A673 (cell line): ENCODE measurements around the gene WNT5A. TPM values are rescaled to one million over a fixed set of nuclear protein-coding genes. Genes with fewer than 3 reads are reported as not detected.

Experiments used
- BruUV-seq: library from RNA; stranded (reverse); fragments of 400-500 nt; replicated peaks from 2 replicates; lab custom pipeline; 2021; lab: Mats Ljungman, UMichigan
- CTCF ChIA-PET: fragments of 300-600 bp; sonication (Branson Sonifier 250); formaldehyde crosslinking; loops from one replicate; lab custom pipeline; 2022; ENCODE audit warnings: antibody characterized with exemption; lab: Charles Lee
- POLR2A ChIA-PET: fragments of 300-600 bp; sonication (Branson Sonifier 250); formaldehyde crosslinking; loops from one replicate; lab custom pipeline; 2022; ENCODE audit warnings: antibody characterized with exemption; ENCODE audit not compliant: low non-redundant PET; lab: Charles Lee
- DNase-seq: peaks from one replicate; pipeline ENCODE4 v3.0.0-alpha.2; 2015; ENCODE audit warnings: low spot score
- H3K27ac ChIP-seq: fragments of 200-600 bp; sonication (generic); 2 replicates; pipeline ENCODE4 v1.5.1; 2016; ENCODE audit warnings: mixed run types, low read depth, mild to moderate bottlenecking, mixed read lengths, antibody characterized with exemption, low read length; ENCODE audit not compliant: poor library complexity, severe bottlenecking
- H3K27me3 ChIP-seq: fragments of 200-600 bp; sonication (generic); replicated peaks from 2 replicates; pipeline ENCODE4 v1.6.1; 2017; ENCODE audit warnings: mixed run types, low read depth, mild to moderate bottlenecking, mixed read lengths, antibody characterized with exemption, low read length; ENCODE audit not compliant: insufficient read depth, poor library complexity
- H3K36me3 ChIP-seq: fragments of 200-600 bp; sonication (generic); 2 replicates; pipeline ENCODE4 v1.6.1; 2016; ENCODE audit warnings: mixed run types, mild to moderate bottlenecking, mixed read lengths, antibody characterized with exemption, low read length; ENCODE audit not compliant: insufficient read depth, poor library complexity, severe bottlenecking
- H3K4me1 ChIP-seq: fragments of 200-600 bp; sonication (generic); 2 replicates; pipeline ENCODE4 v1.6.1; 2017; ENCODE audit warnings: mixed run types, mild to moderate bottlenecking, mixed read lengths, antibody characterized with exemption, low read length; ENCODE audit not compliant: insufficient read depth, poor library complexity, severe bottlenecking
- H3K4me3 ChIP-seq: fragments of 200-600 bp; sonication (generic); 2 replicates; pipeline ENCODE4 v1.5.1; 2016; ENCODE audit warnings: low read depth, mixed run types, mild to moderate bottlenecking, mixed read lengths, low read length; ENCODE audit not compliant: poor library complexity, severe bottlenecking
- H3K9me3 ChIP-seq: fragments of 200-600 bp; sonication (generic); 2 replicates; pipeline ENCODE4 v1.6.1; 2016; ENCODE audit warnings: mixed run types, low read depth, mild to moderate bottlenecking, mixed read lengths, antibody characterized with exemption, low read length; ENCODE audit not compliant: poor library complexity, severe bottlenecking
- EZH2 ChIP-seq: fragments of 200-600 bp; sonication (generic); IDR thresholded peaks from 2 replicates; pipeline ENCODE4 v1.6.1; 2017; ENCODE audit warnings: borderline replicate concordance, low read depth, mild to moderate bottlenecking, mixed read lengths, antibody characterized with exemption, low read length; ENCODE audit not compliant: poor library complexity, severe bottlenecking
- intact Hi-C: fragments of 100-400 bp; cut with micrococcal nuclease; formaldehyde crosslinking; loops from one replicate; pipeline ENCODE4 v1.10.0; 2022; ENCODE audit not compliant: unreplicated experiment
- total RNA-seq: library from RNA; stranded (reverse); gene quantifications from 2 replicates; pipeline ENCODE4 v1.2.3, GENCODE V29; 2021
- TF ChIP-seq, protein P1 (sequence below): fragments of 300-800, 200-600 bp; sonication (generic); conservative IDR thresholded peaks from 2 replicates; pipeline ENCODE4 v1.5.1; 2017; ENCODE audit warnings: low read depth, mild to moderate bottlenecking, antibody characterized with exemption, low read length, moderate library complexity, mixed read lengths

Gene WNT5A
- total RNA-seq, 1 experiment from 2014 or later = 18.9 TPM

DNA sequence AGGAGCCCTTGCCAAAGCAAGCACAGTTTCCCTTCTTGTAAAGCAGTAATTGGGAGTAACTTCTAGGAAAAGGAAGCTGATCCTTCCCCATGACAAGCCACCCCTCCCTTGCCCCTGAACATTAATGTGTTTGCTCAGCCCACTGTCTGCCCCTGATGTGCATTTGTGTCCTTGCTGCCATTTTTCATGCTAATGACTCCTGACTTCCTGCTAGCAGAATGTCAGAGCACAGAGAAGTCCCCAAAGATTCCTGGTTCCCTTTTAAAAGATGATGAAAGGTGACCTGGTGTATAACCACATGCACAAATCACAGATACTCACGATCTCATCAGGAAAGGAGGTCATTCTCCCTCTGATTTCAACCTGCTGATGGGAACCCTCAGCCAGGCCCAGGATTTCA is 44.2 kb upstream of the WNT5A start:
- Histone ChIP-seq H3K36me3 (no peaks in the 10 kb centered on the region), H3K27me3 (no peaks in the 10 kb centered on the region), H3K4me3 (no peak overlapping the region), H3K27ac (no peak overlapping the region), H3K4me1 (no peaks in the 10 kb centered on the region), H3K9me3 (no peaks in the 10 kb centered on the region)
- CTCF ChIA-PET = no interaction called here
- POLR2A ChIA-PET = no interaction called here
- BruUV-seq = no TSS peak
- no peak for DNase-seq
- no peak for TF ChIP-seq EZH2
- TF ChIP-seq, protein P1, sequence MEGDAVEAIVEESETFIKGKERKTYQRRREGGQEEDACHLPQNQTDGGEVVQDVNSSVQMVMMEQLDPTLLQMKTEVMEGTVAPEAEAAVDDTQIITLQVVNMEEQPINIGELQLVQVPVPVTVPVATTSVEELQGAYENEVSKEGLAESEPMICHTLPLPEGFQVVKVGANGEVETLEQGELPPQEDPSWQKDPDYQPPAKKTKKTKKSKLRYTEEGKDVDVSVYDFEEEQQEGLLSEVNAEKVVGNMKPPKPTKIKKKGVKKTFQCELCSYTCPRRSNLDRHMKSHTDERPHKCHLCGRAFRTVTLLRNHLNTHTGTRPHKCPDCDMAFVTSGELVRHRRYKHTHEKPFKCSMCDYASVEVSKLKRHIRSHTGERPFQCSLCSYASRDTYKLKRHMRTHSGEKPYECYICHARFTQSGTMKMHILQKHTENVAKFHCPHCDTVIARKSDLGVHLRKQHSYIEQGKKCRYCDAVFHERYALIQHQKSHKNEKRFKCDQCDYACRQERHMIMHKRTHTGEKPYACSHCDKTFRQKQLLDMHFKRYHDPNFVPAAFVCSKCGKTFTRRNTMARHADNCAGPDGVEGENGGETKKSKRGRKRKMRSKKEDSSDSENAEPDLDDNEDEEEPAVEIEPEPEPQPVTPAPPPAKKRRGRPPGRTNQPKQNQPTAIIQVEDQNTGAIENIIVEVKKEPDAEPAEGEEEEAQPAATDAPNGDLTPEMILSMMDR = no peak
- intact Hi-C loops = no loop called here

DNA sequence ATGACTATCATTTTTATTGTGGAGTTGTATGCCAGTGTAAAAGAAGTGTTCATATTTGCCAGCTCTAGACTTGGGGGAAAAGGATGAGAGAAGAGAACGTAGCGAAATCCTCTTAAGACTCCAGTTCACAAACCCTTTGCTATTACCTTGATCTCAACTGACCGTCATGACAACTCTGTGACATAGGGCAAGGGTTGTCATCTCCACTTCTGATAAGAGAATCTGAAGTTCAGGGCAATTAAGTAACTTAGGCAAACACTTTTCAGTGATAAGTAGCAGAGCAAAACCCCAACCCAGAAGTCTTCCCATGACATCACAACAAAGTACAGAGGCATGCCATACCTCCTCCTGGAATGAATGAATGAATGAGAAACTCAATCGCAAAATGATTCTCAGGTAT is 40.3 kb upstream of the WNT5A start:
- Histone ChIP-seq H3K9me3 (no peaks in the 10 kb centered on the region), H3K36me3 (no peaks in the 10 kb centered on the region), H3K4me1 (no peaks in the 10 kb centered on the region), H3K27ac (no peak overlapping the region), H3K27me3 (no peaks in the 10 kb centered on the region), H3K4me3 (no peak overlapping the region)
- TF ChIP-seq, protein P1 = no peak
- no peak for TF ChIP-seq EZH2
- intact Hi-C loops = no loop called here
- BruUV-seq = no TSS peak
- POLR2A ChIA-PET = no interaction called here
- no peak for DNase-seq
- CTCF ChIA-PET = no interaction called here

DNA sequence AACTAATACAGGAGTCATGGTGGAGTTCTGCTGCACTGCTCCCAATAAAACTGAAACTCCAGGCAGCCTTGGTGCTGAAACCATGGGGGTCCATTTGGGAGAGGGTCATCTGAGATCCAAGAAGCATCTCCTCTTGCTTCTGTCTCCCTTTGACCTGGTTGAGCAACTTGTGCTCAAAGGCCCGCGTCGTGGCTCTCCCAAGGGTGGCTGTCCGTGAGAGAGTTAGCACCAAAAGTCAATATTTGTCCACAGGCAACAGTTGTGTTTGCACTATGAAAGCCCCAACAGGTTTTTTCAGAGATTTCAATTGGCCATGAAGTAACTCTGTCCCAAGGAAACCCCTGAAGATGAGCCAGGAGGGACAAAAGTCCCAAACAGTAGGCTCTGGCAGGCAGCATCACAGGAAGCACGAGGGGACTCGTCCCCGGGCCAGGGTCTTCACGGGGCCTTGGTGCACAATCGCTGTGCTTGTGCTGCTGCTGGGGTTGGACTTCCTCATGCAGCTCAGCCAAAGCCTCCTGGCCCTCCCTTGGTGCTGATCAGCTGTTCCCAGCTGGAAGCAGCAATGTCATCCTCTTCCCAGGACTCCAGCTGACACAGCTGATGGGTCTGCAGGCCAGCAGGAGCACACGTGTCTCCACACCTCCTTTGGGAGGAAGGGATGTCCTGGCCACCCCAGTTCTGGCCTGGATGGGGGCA is 39.4 kb upstream of the WNT5A start:
- no peak overlapping the region for H3K4me3 ChIP-seq
- no peak overlapping the region for H3K27ac ChIP-seq
- no peaks in the 10 kb centered on the region for H3K36me3 ChIP-seq
- no peaks in the 10 kb centered on the region for H3K27me3 ChIP-seq
- DNase-seq = no peak
- TF ChIP-seq, protein P1 = no peak
- no peak for TF ChIP-seq EZH2
- CTCF ChIA-PET = no interaction called here
- H3K4me1 ChIP-seq = no peaks in the 10 kb centered on the region
- no TSS peak for BruUV-seq
- intact Hi-C loops = no loop called here
- no peaks in the 10 kb centered on the region for H3K9me3 ChIP-seq
- POLR2A ChIA-PET = no interaction called here
